Activated naive CD4-positive, alpha-beta T cell treated with anti-CD3 and anti-CD28 coated beads, Interleukin-2, amount 50 U/mL, for 72 hours (primary cell): Measurements from ENCODE around the gene HDAC9. TPM values are rescaled to one million over a fixed set of nuclear protein-coding genes. Genes with fewer than 3 reads are reported as not detected.

Experiments used
- ATAC-seq, 2 donors: fragments of 150-1000 bp; cut with Tn5 transposase; 2 replicates each; pipeline ENCODE4 v1.10.0; 2021; ENCODE audit warnings: mild to moderate bottlenecking in 2 of 2, moderate library complexity in 2 of 2
- DNase-seq, 2 donors: peaks; one replicate each; pipeline ENCODE4 v3.0.0; 2021 to 2022; ENCODE audit warnings: low spot score in 2 of 2
- H3K27ac Mint-ChIP-seq, 2 donors: one replicate each; pipeline ENCODE4 v1.8.0; 2022; ENCODE audit warnings: mild to moderate bottlenecking in 2 of 2, mixed read lengths in 2 of 2
- H3K36me3 Mint-ChIP-seq, 2 donors: one replicate each; pipeline ENCODE4 v1.8.0; 2022; ENCODE audit warnings: mixed read lengths in 2 of 2
- H3K9me3 Mint-ChIP-seq, 2 donors: one replicate each; pipeline ENCODE4 v1.8.0; 2022; ENCODE audit warnings: mixed read lengths in 2 of 2
- total RNA-seq, 2 donors: library from RNA; stranded (reverse); gene quantifications; one replicate each; pipeline ENCODE4 v1.2.3, GENCODE V29; 2022

HDAC9 gene
- total RNA-seq, 2 donors from 2014 or later: 0.32 to 0.84 TPM

DNA sequence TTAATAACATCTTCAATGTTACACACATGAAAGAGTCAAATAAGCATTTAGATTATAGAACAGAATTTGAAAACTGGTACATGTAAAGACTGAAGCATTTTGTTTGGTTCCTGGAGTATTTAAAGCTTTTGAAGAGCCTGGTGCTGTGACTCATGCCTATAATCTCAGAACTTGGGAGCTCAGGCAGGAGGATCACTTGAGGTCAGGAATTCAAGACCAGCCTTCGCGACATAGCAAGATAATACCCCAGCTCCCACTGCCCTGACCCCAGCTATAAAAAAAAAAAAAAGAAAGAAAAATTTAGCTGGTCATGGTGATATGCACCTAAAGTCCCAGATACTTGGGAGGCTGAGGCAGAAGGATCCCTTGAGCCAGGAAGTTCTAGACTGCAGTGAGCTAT lies 87.8 kb downstream of the HDAC9 start:
- no peak for DNase-seq
- Mint-ChIP-seq H3K36me3 (no peaks in the 10 kb centered on the region), H3K27ac (no peak overlapping the region), H3K9me3 (no peaks in the 10 kb centered on the region)
- ATAC-seq: no peak

DNA sequence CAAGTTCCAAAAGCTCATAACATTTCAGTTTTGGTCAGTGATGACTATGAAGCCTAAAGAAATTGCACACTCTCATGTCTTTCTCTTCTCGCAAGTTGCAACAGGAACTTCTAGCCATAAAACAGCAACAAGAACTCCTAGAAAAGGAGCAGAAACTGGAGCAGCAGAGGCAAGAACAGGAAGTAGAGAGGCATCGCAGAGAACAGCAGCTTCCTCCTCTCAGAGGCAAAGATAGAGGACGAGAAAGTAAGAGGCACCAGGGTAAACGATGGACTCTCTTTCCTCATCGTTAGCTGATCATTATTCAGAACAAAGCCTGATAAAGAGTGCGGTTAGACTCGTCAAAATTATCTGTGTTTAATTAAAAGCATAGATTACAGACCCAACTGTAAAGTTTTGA lies 94.7 kb downstream of the HDAC9 start:
- ATAC-seq: no peak
- Mint-ChIP-seq H3K9me3 (no peaks in the 10 kb centered on the region), H3K36me3 (no peaks in the 10 kb centered on the region), H3K27ac (no peak overlapping the region)
- DNase-seq: no peak

- H3K36me3 Mint-ChIP-seq: no peaks in the 10 kb centered on the region
Measured at GRCh38 chr7:18590744-18591340, 95.3 kb downstream of the HDAC9 start.

GRCh38 chr7:18593602-18594279 lies 98.2 kb downstream of the HDAC9 start:
- no peaks in the 10 kb centered on the region for H3K9me3 Mint-ChIP-seq

More at GRCh38 chr7:18590744-18591340, 95.3 kb downstream of the HDAC9 start:
- DNase-seq (no peak), ATAC-seq (no peak)
- Mint-ChIP-seq H3K9me3 (no peaks in the 10 kb centered on the region), H3K27ac (no peak overlapping the region)

DNA sequence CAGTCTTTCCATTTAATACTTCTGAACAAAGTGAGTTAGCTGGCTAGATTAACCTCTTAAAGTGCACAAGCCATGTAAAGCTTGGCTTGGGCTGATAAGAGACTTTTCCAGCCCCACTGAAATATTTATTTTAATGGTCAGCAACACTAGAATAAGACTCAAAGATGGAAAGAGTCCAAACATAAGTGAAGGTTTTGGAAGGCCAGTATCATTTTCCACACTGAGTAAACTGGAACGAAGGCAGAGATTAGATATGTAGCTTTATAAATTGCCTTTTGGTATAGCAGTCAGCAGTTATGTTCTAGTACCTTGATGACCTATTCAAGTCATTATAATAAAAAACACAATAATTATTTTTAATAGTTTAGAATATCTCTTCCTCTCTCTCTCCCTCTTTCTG lies 102.2 kb downstream of the HDAC9 start:
- Mint-ChIP-seq H3K27ac (no peak overlapping the region), H3K9me3 (peaks cover 10% of the 10 kb centered on the region in 2 donors), H3K36me3 (peaks cover 0 to 2% of the 10 kb centered on the region in 2 donors)
- ATAC-seq (no peak), DNase-seq (no peak)

More at GRCh38 chr7:18593602-18594279, 98.2 kb downstream of the HDAC9 start:
- Mint-ChIP-seq H3K27ac (no peak overlapping the region), H3K36me3 (no peaks in the 10 kb centered on the region)
- ATAC-seq (no peak), DNase-seq (no peak)

DNA sequence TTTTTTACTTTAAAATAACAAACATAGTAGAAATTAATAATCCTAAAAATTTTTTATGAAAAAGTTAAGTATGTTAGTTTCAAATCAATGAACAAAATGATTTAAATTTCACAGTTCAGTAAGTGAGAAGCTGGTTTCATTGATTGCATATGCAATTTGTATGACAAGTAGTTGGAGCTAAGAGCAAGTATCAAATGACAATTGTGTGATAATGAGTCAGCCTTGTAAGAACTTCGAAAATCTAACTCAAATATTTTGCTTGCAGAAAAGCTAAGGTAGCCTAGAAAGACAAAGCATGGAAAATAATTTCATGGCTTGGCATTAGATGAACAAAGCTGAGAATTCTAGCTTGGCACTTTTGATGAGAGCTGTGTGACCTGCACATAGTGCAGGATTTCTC lies 111.5 kb downstream of the HDAC9 start:
- H3K36me3 Mint-ChIP-seq: peaks cover 0 to 16% of the 10 kb centered on the region in 2 donors
- DNase-seq: no peak
- H3K27ac Mint-ChIP-seq: no peak overlapping the region
- no peak for ATAC-seq
- H3K9me3 Mint-ChIP-seq: peaks cover 19 to 27% of the 10 kb centered on the region in 2 donors

DNA sequence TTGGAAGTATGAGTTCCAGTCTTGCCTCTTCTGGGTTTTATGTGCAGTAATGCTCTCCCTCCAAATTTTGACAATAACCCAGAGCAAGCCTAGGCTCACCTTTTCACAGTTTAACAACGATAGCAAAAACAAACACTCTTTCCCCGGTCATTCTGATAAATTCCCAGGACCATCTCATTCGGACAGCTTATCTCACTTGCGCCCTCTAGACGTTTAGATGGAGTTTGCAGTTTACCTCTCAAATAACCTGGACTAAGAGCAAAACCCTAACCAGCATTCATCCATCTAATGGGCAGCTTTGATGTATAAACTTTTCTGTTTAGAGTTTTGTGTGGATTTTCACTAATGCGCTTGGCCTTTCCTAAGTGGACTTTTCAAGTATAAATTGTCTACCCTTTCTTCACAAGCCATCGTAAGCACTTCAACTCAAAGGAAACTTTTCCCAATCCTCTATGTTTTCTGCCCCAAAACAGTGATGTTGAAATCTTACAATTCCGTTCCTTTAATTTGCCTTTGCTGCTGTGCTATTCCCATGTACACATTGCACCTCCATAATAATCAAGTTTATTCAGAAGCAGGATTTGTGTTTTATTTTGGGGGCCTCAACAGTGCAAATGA lies 114.9 kb downstream of the HDAC9 start:
- Mint-ChIP-seq H3K27ac (no peak overlapping the region), H3K36me3 (no peaks in the 10 kb centered on the region), H3K9me3 (peaks cover 7 to 8% of the 10 kb centered on the region in 2 donors)
- ATAC-seq (no peak), DNase-seq (no peak)

DNA sequence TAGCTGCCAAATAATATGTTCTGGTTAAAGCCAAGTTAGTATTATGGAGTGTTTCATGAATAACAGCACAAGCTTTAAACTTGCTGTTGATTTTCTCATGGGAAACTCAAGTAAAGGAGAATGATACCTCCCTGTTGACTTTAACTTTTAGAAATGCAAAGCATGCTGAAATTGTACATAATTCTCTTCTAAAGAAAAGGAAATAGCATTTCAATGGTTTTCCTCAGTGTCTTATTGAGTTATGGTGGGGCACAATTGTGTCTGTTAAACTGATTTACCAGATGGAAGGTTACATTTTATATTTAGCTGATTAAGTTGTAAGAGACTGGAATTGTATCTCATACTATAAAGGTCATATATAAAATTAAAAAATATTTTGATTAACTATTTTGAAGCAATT lies 119.3 kb downstream of the HDAC9 start:
- peaks cover 7 to 8% of the 10 kb centered on the region in 2 donors for H3K9me3 Mint-ChIP-seq
- DNase-seq: no peak
- no peak overlapping the region for H3K27ac Mint-ChIP-seq
- no peaks in the 10 kb centered on the region for H3K36me3 Mint-ChIP-seq
- ATAC-seq: no peak

- no peak for DNase-seq
- Mint-ChIP-seq H3K27ac (no peak overlapping the region), H3K9me3 (peaks cover 3 to 6% of the 10 kb centered on the region in 2 donors), H3K36me3 (no peaks in the 10 kb centered on the region)
- ATAC-seq: no peak
Measured at GRCh38 chr7:18619311-18619710, 123.8 kb downstream of the HDAC9 start.

GRCh38 chr7:18623389-18623788 lies 127.8 kb downstream of the HDAC9 start:
- DNase-seq (no peak), ATAC-seq (peak in 1 of 2 donors; percentile 56)
- Mint-ChIP-seq H3K27ac (no peak overlapping the region), H3K9me3 (no peaks in the 10 kb centered on the region), H3K36me3 (no peaks in the 10 kb centered on the region)

- ATAC-seq: no peak
- no peaks in the 10 kb centered on the region for H3K36me3 Mint-ChIP-seq
- no peak overlapping the region for H3K27ac Mint-ChIP-seq
- no peaks in the 10 kb centered on the region for H3K9me3 Mint-ChIP-seq
- DNase-seq: no peak
Measured at GRCh38 chr7:18624459-18624858, 128.9 kb downstream of the HDAC9 start.

- H3K27ac Mint-ChIP-seq: no peak overlapping the region
- H3K36me3 Mint-ChIP-seq: no peaks in the 10 kb centered on the region
- ATAC-seq (no peak), DNase-seq (no peak)
- peaks cover 0 to 4% of the 10 kb centered on the region in 2 donors for H3K9me3 Mint-ChIP-seq
Measured at GRCh38 chr7:18626086-18626485, 130.5 kb downstream of the HDAC9 start.

- H3K9me3 Mint-ChIP-seq: peaks cover 0 to 4% of the 10 kb centered on the region in 2 donors
- DNase-seq: no peak
- ATAC-seq: no peak
- no peaks in the 10 kb centered on the region for H3K36me3 Mint-ChIP-seq
- no peak overlapping the region for H3K27ac Mint-ChIP-seq
Measured at GRCh38 chr7:18626717-18627116, 131.2 kb downstream of the HDAC9 start.

- ATAC-seq (no peak), DNase-seq (no peak)
- peaks cover 0 to 10% of the 10 kb centered on the region in 2 donors for H3K9me3 Mint-ChIP-seq
- H3K36me3 Mint-ChIP-seq: no peaks in the 10 kb centered on the region
- H3K27ac Mint-ChIP-seq: no peak overlapping the region
Measured at GRCh38 chr7:18637516-18637915, 142.0 kb downstream of the HDAC9 start.

DNA sequence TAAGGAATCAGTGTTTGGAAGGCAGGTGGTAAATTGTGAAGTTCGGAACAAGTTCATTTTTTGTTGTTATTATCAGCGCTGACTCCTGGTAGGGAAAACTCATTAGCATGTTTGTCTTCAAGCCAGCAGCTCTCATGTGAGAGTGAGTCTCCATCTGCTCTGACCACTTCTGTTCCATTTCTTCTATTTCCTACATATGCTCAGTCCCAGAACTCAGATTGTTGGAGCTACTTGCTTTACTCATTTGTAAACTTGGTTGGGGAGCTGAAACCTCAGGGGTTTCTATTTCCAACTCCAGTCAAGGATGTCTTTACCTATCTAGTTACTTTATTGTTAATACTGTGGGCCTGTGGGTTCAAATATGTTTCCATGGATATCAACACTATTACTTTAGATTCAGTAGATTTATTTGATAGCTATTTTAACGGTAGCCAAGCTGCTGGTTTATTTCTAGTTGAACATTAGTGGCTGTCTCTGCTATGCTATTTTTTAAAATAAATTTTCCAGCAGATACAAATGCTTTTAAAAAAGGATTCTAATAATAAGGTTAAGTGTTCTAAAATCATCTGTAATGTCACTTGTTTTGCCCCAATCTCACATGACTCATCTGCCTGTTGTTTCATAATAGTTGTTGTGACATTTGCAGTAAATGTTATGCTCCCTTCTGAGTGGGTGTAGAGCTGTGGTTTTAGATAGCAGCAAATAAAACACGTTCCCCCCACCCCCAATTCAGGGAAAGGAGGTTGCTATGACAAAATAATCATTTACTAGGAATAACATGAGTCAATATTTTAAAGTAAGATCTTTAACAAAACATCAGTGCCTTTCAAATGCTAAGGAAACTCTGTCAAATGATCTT lies 143.3 kb downstream of the HDAC9 start:
- DNase-seq (no peak), ATAC-seq (peak in 1 of 2 donors; percentile 83)
- Mint-ChIP-seq H3K27ac (no peak overlapping the region), H3K9me3 (peaks cover 0 to 10% of the 10 kb centered on the region in 2 donors), H3K36me3 (no peaks in the 10 kb centered on the region)

GRCh38 chr7:18639711-18640110 lies 144.2 kb downstream of the HDAC9 start:
- ATAC-seq: no peak
- H3K27ac Mint-ChIP-seq: no peak overlapping the region
- peaks cover 3 to 13% of the 10 kb centered on the region in 2 donors for H3K9me3 Mint-ChIP-seq
- DNase-seq: no peak
- no peaks in the 10 kb centered on the region for H3K36me3 Mint-ChIP-seq

DNA sequence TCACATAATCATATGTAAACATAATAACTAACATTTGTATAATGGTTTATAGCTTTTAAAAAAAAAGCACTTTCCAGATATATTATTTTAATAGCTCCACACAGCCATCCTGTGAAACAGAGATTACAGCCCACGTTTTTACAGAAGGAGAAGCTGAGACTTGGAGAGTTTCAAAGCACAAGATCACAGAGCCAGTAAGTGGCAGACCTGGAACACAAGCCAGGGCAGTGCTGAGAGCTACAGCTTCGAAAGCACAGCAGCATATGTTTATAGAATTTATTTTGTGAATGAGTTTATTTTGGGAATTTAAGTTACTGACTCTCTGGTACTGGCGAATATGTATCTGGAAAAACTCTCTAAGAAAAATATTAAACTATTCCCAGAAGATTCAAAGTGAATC lies 149.4 kb downstream of the HDAC9 start:
- Mint-ChIP-seq H3K9me3 (peaks cover 4 to 14% of the 10 kb centered on the region in 2 donors), H3K36me3 (no peaks in the 10 kb centered on the region), H3K27ac (no peak overlapping the region)
- no peak for ATAC-seq
- DNase-seq: no peak
